Measurements from ENCODE around the gene NINJ1. TPM values are rescaled to one million over a fixed set of nuclear protein-coding genes. Genes with fewer than 3 reads are reported as not detected.

Gene NINJ1
- total RNA-seq, 2 donors from 2014 or later = 71.2 to 194 TPM

GRCh38 chr9:93178851-93179786 is 45.1 kb upstream of the NINJ1 start:
- no peak for ATAC-seq (ENCODE audit: insufficient number of reproducible peaks, low FRiP score, low read depth)

GRCh38 chr9:93177676-93178075 is 43.6 kb upstream of the NINJ1 start:
- no peaks in the 10 kb centered on the region for H3K4me1 ChIP-seq (ENCODE audit: control insufficient read depth in 1 of 2, low read depth in 2 of 2)
- no peaks in the 10 kb centered on the region for H3K27me3 ChIP-seq (replicated peaks; ENCODE audit: insufficient read depth)
- no peak for TF ChIP-seq CTCF (IDR thresholded peaks at IDR 0.05)
- no peaks in the 10 kb centered on the region for H3K9me3 ChIP-seq
- DNase-seq (ENCODE audit: low spot score) (no peak), ATAC-seq (ENCODE audit: insufficient number of reproducible peaks, low FRiP score, low read depth) (no peak)
- no peak overlapping the region for H3K27ac ChIP-seq
- H3K4me3 ChIP-seq = no peak overlapping the region
- H3K36me3 ChIP-seq = no peaks in the 10 kb centered on the region

More at GRCh38 chr9:93178851-93179786, 45.1 kb upstream of the NINJ1 start:
- no peak overlapping the region for H3K4me3 ChIP-seq
- TF ChIP-seq CTCF (IDR thresholded peaks at IDR 0.05) = no peak
- no peaks in the 10 kb centered on the region for H3K27me3 ChIP-seq (replicated peaks; ENCODE audit: insufficient read depth)
- peaks cover 0 to 9% of the 10 kb centered on the region in 2 donors for H3K4me1 ChIP-seq (ENCODE audit: control insufficient read depth in 1 of 2, low read depth in 2 of 2)
- DNase-seq (ENCODE audit: low spot score) = no peak
- no peaks in the 10 kb centered on the region for H3K9me3 ChIP-seq
- H3K27ac ChIP-seq = no peak overlapping the region
- no peaks in the 10 kb centered on the region for H3K36me3 ChIP-seq

GRCh38 chr9:93174976-93175375 is 40.9 kb upstream of the NINJ1 start:
- H3K9me3 ChIP-seq = no peaks in the 10 kb centered on the region

GRCh38 chr9:93173365-93174051 is 39.5 kb upstream of the NINJ1 start:
- Histone ChIP-seq H3K4me1 (ENCODE audit: control insufficient read depth in 1 of 2, low read depth in 2 of 2) (no peaks in the 10 kb centered on the region), H3K36me3 (no peaks in the 10 kb centered on the region), H3K27me3 (replicated peaks; ENCODE audit: insufficient read depth) (no peaks in the 10 kb centered on the region), H3K9me3 (no peaks in the 10 kb centered on the region), H3K27ac (no peak overlapping the region), H3K4me3 (no peak overlapping the region)
- DNase-seq (ENCODE audit: low spot score) (no peak), ATAC-seq (ENCODE audit: insufficient number of reproducible peaks, low FRiP score, low read depth) (no peak)
- TF ChIP-seq CTCF (IDR thresholded peaks at IDR 0.05) = no peak

More at GRCh38 chr9:93174976-93175375, 40.9 kb upstream of the NINJ1 start:
- no peak for ATAC-seq (ENCODE audit: insufficient number of reproducible peaks, low FRiP score, low read depth)
- DNase-seq (ENCODE audit: low spot score) = no peak
- no peak for TF ChIP-seq CTCF (IDR thresholded peaks at IDR 0.05)
- Histone ChIP-seq H3K27ac (no peak overlapping the region), H3K27me3 (replicated peaks; ENCODE audit: insufficient read depth) (no peaks in the 10 kb centered on the region), H3K4me3 (no peak overlapping the region), H3K4me1 (ENCODE audit: control insufficient read depth in 1 of 2, low read depth in 2 of 2) (no peaks in the 10 kb centered on the region), H3K36me3 (no peaks in the 10 kb centered on the region)

- H3K4me3 ChIP-seq = no peak overlapping the region
- no peaks in the 10 kb centered on the region for H3K9me3 ChIP-seq
- no peaks in the 10 kb centered on the region for H3K4me1 ChIP-seq (ENCODE audit: control insufficient read depth in 1 of 2, low read depth in 2 of 2)
- no peak for ATAC-seq (ENCODE audit: insufficient number of reproducible peaks, low FRiP score, low read depth)
- DNase-seq (ENCODE audit: low spot score) = no peak
- no peak for TF ChIP-seq CTCF (IDR thresholded peaks at IDR 0.05)
- H3K27me3 ChIP-seq (replicated peaks; ENCODE audit: insufficient read depth) = no peaks in the 10 kb centered on the region
- no peaks in the 10 kb centered on the region for H3K36me3 ChIP-seq
- no peak overlapping the region for H3K27ac ChIP-seq
Observed at GRCh38 chr9:93172666-93173364, 38.8 kb upstream of the NINJ1 start.
